ENCODE data around the gene ATP11B. TPM values are rescaled to one million over a fixed set of nuclear protein-coding genes. Genes with fewer than 3 reads are reported as not detected.
"Not testable (repeated sequence)": the region's sequence is repeated elsewhere in the genome, so short reads cannot be mapped to it uniquely, and the experiment has no call there.

ATP11B gene
- total RNA-seq, 1 donor from 2014 or later: 73.9 TPM

DNA sequence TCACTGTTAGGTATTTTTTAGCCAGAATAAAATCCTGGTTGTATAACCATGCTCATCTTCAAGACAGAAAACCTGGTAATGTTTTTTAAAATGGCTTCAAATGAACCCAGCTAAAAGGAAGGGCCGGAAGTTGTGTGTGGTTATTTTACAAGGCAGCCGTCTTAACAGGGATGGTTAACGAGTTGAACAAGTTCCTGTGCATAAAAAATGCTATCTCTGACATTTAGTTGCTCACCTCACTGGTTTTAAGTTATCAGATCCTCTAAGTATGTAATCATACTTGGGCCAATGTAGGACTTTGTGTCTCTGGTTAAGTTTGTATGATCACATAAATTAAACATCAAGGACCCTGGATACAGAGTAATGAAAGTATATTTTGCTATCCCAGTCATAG lies 2.1 kb downstream of the ATP11B start:
- TF ChIP-seq, protein P1, sequence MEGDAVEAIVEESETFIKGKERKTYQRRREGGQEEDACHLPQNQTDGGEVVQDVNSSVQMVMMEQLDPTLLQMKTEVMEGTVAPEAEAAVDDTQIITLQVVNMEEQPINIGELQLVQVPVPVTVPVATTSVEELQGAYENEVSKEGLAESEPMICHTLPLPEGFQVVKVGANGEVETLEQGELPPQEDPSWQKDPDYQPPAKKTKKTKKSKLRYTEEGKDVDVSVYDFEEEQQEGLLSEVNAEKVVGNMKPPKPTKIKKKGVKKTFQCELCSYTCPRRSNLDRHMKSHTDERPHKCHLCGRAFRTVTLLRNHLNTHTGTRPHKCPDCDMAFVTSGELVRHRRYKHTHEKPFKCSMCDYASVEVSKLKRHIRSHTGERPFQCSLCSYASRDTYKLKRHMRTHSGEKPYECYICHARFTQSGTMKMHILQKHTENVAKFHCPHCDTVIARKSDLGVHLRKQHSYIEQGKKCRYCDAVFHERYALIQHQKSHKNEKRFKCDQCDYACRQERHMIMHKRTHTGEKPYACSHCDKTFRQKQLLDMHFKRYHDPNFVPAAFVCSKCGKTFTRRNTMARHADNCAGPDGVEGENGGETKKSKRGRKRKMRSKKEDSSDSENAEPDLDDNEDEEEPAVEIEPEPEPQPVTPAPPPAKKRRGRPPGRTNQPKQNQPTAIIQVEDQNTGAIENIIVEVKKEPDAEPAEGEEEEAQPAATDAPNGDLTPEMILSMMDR (IDR thresholded peaks at IDR 0.05; ENCODE audit: unreplicated experiment): no peak
- no peaks in the 10 kb centered on the region for H3K9me3 Mint-ChIP-seq
- H3K4me1 Mint-ChIP-seq: peaks cover 26% of the 10 kb centered on the region
- H3K27ac Mint-ChIP-seq: peak overlapping the region; percentile 90
- H3K4me3 Mint-ChIP-seq: peak overlapping the region; percentile 87
- no peaks in the 10 kb centered on the region for H3K36me3 Mint-ChIP-seq
- no peak for DNase-seq (ENCODE audit: low spot score in 2 of 2, unreplicated experiment in 2 of 2)
- no peaks in the 10 kb centered on the region for H3K27me3 Mint-ChIP-seq (ENCODE audit: low read depth)

DNA sequence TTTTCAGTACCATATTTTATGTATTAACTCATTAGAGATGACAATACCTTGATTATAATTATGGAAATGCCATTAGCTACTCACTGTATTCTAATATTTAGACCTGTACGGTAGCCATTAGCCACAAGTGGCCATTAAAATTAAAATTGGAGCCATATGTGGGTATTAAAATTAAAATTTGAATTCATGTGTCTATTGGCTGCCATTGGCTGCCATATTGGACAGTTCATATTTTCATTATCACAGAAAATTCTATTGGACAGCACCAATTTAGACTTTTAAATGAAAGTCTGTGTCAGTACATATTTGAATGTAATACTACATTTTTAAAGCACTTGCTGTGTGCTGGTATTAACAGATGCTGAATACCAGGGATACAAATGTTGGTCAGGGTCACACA lies 3.0 kb downstream of the ATP11B start:
- H3K9me3 Mint-ChIP-seq: no peaks in the 10 kb centered on the region
- peaks cover 26% of the 10 kb centered on the region for H3K4me1 Mint-ChIP-seq
- H3K27ac Mint-ChIP-seq: no peak overlapping the region
- H3K4me3 Mint-ChIP-seq: no peak overlapping the region
- no peaks in the 10 kb centered on the region for H3K27me3 Mint-ChIP-seq (ENCODE audit: low read depth)
- H3K36me3 Mint-ChIP-seq: no peaks in the 10 kb centered on the region
- DNase-seq (ENCODE audit: low spot score in 2 of 2, unreplicated experiment in 2 of 2): no peak
- TF ChIP-seq, protein P1 (IDR thresholded peaks at IDR 0.05; ENCODE audit: unreplicated experiment): no peak

DNA sequence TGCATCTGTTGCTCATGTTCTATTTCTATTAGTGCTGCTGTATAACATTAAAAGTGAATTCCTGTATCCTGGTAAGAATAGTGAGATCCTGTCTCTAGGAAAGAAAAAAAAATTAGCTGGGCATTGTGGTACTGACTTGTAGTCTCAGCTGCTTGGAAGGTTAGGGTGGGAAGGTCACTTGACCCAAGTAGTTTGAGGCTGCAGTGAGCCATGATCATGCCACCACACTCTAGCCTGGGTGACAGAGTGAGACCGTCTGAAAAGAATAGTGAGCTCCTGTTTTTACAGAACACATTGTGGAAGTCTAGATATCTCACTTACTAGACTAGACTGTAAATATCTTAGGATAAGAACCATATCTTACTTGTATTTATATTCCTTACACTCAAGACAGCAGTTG lies 4.6 kb downstream of the ATP11B start:
- H3K4me1 Mint-ChIP-seq: peaks cover 32% of the 10 kb centered on the region
- DNase-seq (ENCODE audit: low spot score in 2 of 2, unreplicated experiment in 2 of 2): no peak
- H3K9me3 Mint-ChIP-seq: no peaks in the 10 kb centered on the region
- no peaks in the 10 kb centered on the region for H3K36me3 Mint-ChIP-seq
- no peaks in the 10 kb centered on the region for H3K27me3 Mint-ChIP-seq (ENCODE audit: low read depth)
- TF ChIP-seq, protein P1 (IDR thresholded peaks at IDR 0.05; ENCODE audit: unreplicated experiment): no peak
- H3K4me3 Mint-ChIP-seq: no peak overlapping the region
- no peak overlapping the region for H3K27ac Mint-ChIP-seq

DNA sequence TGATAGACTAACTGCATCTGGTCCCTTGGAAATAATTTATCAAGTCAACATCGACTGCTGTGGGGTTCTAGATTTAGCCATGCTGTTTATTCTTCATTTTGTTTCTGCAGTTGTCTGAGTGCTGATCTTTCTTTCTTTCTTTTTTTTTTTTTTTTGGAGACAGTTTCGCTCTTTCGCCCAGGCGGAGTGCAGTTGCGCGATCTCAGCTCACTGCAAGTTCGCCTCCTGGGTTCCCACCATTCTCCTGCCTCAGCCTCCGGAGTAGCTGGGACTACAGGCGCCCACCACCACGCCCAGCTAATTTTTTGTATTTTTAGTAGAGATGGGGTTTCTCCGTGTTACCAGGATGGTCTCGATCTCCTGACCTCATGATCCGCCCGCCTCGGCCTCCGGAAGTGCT lies 5.8 kb downstream of the ATP11B start:
- H3K36me3 Mint-ChIP-seq; H3K27ac Mint-ChIP-seq; H3K9me3 Mint-ChIP-seq; H3K4me3 Mint-ChIP-seq; DNase-seq (ENCODE audit: low spot score in 2 of 2, unreplicated experiment in 2 of 2); H3K27me3 Mint-ChIP-seq (ENCODE audit: low read depth): not testable (repeated sequence)
- H3K4me1 Mint-ChIP-seq: peaks cover 32% of the 10 kb centered on the region

DNA sequence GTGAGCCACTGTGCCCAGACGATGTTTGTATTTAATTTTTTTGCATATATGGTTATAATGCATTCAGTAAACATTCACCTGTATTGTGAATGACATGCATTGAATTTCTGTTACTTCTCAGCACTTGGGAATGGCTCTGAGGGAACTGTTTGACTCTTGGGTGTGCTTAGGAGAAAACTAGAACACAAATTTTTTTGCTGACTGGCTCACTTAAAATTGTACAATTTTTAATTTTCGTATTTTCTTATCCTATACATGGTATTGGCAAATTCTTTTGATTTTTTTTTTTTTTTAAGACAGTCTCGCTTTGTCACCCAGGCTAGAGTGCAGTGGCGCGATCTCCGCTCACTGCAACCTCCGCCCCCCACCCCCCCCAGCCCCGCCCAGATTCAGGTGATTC lies 7.2 kb downstream of the ATP11B start:
- Mint-ChIP-seq H3K4me3 (no peak overlapping the region), H3K9me3 (peaks cover 6% of the 10 kb centered on the region), H3K36me3 (peaks cover 4% of the 10 kb centered on the region), H3K4me1 (peaks cover 19% of the 10 kb centered on the region), H3K27ac (no peak overlapping the region), H3K27me3 (ENCODE audit: low read depth) (no peaks in the 10 kb centered on the region)
- TF ChIP-seq, protein P1 (IDR thresholded peaks at IDR 0.05; ENCODE audit: unreplicated experiment): no peak
- DNase-seq (ENCODE audit: low spot score in 2 of 2, unreplicated experiment in 2 of 2): no peak

DNA sequence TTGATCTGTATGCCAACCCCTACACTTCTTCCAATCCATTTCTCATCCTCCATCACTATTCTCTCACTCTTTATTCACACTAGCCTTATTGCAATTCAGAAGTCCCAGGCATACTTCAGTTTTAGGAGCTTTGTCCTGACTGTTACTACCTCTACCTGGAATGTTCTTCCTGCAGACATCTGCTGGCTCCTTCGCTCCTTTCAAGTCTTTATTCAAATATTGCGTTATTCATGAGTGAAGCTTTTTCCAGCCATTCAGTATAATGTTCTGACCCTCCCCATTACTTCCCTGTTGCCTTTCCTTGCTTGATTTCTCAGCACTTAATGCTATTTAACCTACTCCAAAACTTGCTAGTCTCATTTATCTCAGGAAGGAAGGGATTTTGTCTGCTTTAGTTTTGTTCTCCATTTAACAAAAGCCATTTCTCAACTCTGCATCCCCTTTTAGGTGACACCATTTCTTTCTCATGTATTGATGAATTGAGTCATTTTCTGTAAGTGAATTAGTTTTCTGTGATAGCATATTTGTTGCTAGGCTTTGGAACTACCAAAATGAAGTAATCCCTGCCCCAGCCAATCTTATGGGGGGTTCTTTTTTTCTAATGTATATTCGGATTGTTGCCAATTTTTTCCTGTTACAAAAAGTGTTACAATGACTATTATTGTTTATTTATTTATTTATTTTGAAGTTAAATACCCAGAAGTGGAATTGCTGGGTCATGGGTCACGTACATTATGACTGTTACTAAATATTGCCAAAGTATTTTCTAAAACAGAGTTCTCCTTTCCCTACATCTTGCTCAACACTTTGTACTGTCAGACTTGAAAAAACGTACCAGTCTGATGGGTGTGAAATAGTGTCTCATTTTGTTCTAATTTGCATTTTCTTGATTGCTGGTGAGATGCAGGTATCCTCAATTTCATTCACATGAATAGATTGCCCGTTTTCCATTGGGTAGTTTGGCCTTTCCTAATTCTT lies 9.4 kb downstream of the ATP11B start:
- peaks cover 4% of the 10 kb centered on the region for H3K36me3 Mint-ChIP-seq
- no peak overlapping the region for H3K27ac Mint-ChIP-seq
- TF ChIP-seq, protein P1 (IDR thresholded peaks at IDR 0.05; ENCODE audit: unreplicated experiment): no peak
- H3K4me1 Mint-ChIP-seq: peaks cover 17% of the 10 kb centered on the region
- H3K9me3 Mint-ChIP-seq: peaks cover 6% of the 10 kb centered on the region
- no peak for DNase-seq (ENCODE audit: low spot score in 2 of 2, unreplicated experiment in 2 of 2)
- no peaks in the 10 kb centered on the region for H3K27me3 Mint-ChIP-seq (ENCODE audit: low read depth)
- no peak overlapping the region for H3K4me3 Mint-ChIP-seq
